GM13976 (cell line): ENCODE measurements around the gene TBC1D1.

ENCODE experiments used
- DNase-seq: peaks from one replicate; pipeline ENCODE4 v3.0.0; 2012; ENCODE audit warnings: low spot score
- CTCF ChIP-seq: IDR thresholded peaks from 2 replicates; pipeline ENCODE4 v1.5.1; 2012; ENCODE audit warnings: borderline replicate concordance, mild to moderate bottlenecking; ENCODE audit not compliant: insufficient read depth; ENCODE audit errors: extremely low read depth, missing control alignments, control extremely low read depth
- in situ Hi-C: fragments of 300-500 bp; cut with MboI; formaldehyde crosslinking; loops from one replicate; pipeline ENCODE4 v1.12.0; 2022; ENCODE audit warnings: low sequenced_read_pairs, mixed read lengths, inconsistent platforms; ENCODE audit not compliant: unreplicated experiment

Gene TBC1D1

GRCh38 chr4:38125816-38126215 lies 234.9 kb downstream of the TBC1D1 start:
- no peak for DNase-seq
- no peak for TF ChIP-seq CTCF
- in situ Hi-C loops, result no loop called here

- DNase-seq, result peak; percentile 67
- in situ Hi-C loops, result no loop called here
- no peak for TF ChIP-seq CTCF
These were observed 237.9 kb downstream of the TBC1D1 start for GRCh38 chr4:38128478-38129459.

- DNase-seq, result no peak
These were observed 238.8 kb downstream of the TBC1D1 start for GRCh38 chr4:38129460-38130227.

GRCh38 chr4:38130884-38131283 lies 240.0 kb downstream of the TBC1D1 start:
- no peak for TF ChIP-seq CTCF
- no peak for DNase-seq
- in situ Hi-C loops, result loop anchor here (5.0 kb wide), 1 partner anchor 54 kb away; no protein-coding TSS in a partner anchor

More at GRCh38 chr4:38129460-38130227, 238.8 kb downstream of the TBC1D1 start:
- TF ChIP-seq CTCF, result no peak
- in situ Hi-C loops, result loop anchor here (5.0 kb wide), 1 partner anchor 52 kb away; no protein-coding TSS in a partner anchor

GRCh38 chr4:38131371-38132091 lies 240.6 kb downstream of the TBC1D1 start:
- no peak for TF ChIP-seq CTCF
- in situ Hi-C loops, result loop anchor here (5.0 kb wide), 1 partner anchor 54 kb away; no protein-coding TSS in a partner anchor
- DNase-seq, result no peak

GRCh38 chr4:38132107-38132673 lies 241.3 kb downstream of the TBC1D1 start:
- in situ Hi-C loops, result loop anchor here (5.0 kb wide), 1 partner anchor 55 kb away; no protein-coding TSS in a partner anchor
- DNase-seq, result peak; percentile 76
- no peak for TF ChIP-seq CTCF
